ENCODE data around the gene PRDM16. TPM values are rescaled to one million over a fixed set of nuclear protein-coding genes. Genes with fewer than 3 reads are reported as not detected.

The PRDM16 gene
- total RNA-seq, 2 donors from 2014 or later = 0.79 to 6.1 TPM

DNA sequence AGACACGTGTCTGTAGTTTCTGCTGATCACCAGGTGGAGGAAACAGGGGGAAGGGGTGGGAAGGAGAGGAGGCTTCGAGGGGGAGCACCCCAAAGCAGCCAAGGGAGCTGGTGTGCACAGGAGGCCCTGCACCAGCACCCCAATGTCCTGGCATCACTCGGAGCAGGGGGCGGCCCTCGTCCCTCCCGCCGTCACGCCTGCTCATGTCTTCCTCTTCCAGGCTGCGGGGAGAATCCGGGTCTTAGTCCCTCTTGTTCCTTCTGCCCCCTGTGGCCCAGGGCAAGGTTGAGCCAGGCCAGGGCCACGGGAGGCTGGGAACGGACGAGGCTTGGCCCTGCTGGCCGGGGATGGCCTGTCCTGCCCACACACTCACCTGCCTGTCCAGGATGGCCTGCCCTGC, 364.1 kb downstream of the PRDM16 start:
- H3K27me3 ChIP-seq = no peaks in the 10 kb centered on the region
- intact Hi-C loops (cut with DNase I) = no loop called here

DNA sequence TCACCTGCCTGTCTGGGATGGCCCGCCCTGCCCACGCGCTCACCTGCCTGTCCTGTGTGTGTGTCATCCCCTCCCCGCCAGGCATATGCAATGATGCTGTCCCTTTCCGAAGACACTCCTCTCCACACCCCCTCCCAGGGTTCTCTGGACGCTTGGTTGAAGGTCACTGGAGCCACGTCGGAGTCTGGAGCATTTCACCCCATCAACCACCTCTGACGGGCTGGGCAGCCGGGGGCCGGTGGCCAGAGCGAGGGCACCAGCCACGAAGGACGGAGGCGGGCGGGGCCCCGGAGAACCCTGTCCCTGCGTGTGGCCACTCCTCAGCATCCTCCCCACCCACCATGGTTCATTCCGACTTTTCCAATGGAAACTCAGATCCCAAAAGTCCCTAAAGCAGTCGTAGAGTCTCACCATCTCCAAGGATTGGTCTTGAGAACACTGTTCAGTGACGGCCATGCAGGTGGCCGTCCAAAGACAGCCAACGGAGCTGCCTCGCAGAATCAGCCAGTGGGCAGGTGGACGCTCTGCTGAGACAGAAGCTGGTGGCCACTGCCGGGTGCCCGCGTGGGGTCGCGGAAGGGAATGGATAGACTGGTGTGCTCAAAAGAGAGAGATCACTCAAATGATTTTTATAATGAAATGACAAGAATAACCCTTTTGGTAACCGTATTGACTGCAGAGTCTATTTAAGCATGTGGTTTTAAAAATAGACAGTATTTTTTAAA, 364.8 kb downstream of the PRDM16 start:
- TF ChIP-seq, protein P1, sequence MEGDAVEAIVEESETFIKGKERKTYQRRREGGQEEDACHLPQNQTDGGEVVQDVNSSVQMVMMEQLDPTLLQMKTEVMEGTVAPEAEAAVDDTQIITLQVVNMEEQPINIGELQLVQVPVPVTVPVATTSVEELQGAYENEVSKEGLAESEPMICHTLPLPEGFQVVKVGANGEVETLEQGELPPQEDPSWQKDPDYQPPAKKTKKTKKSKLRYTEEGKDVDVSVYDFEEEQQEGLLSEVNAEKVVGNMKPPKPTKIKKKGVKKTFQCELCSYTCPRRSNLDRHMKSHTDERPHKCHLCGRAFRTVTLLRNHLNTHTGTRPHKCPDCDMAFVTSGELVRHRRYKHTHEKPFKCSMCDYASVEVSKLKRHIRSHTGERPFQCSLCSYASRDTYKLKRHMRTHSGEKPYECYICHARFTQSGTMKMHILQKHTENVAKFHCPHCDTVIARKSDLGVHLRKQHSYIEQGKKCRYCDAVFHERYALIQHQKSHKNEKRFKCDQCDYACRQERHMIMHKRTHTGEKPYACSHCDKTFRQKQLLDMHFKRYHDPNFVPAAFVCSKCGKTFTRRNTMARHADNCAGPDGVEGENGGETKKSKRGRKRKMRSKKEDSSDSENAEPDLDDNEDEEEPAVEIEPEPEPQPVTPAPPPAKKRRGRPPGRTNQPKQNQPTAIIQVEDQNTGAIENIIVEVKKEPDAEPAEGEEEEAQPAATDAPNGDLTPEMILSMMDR (IDR thresholded peaks at IDR 0.05) = no peak
- Histone ChIP-seq H3K27ac (no peak overlapping the region), H3K4me3 (no peak overlapping the region), H3K36me3 (no peaks in the 10 kb centered on the region), H3K4me1 (no peaks in the 10 kb centered on the region), H3K27me3 (no peaks in the 10 kb centered on the region), H3K9me3 (no peaks in the 10 kb centered on the region), H3K9ac (ENCODE audit: low read depth in 2 of 2, low read length in 2 of 2) (no peak overlapping the region)
- intact Hi-C loops (cut with DNase I) = no loop called here
- no peak for DNase-seq

More for the DNA sequence above, 364.1 kb downstream of the PRDM16 start:
- DNase-seq = no peak
- TF ChIP-seq, protein P1 (IDR thresholded peaks at IDR 0.05) = no peak
- Histone ChIP-seq H3K9me3 (no peaks in the 10 kb centered on the region), H3K4me3 (no peak overlapping the region), H3K9ac (ENCODE audit: low read depth in 2 of 2, low read length in 2 of 2) (no peak overlapping the region), H3K4me1 (no peaks in the 10 kb centered on the region), H3K36me3 (no peaks in the 10 kb centered on the region), H3K27ac (no peak overlapping the region)

DNA sequence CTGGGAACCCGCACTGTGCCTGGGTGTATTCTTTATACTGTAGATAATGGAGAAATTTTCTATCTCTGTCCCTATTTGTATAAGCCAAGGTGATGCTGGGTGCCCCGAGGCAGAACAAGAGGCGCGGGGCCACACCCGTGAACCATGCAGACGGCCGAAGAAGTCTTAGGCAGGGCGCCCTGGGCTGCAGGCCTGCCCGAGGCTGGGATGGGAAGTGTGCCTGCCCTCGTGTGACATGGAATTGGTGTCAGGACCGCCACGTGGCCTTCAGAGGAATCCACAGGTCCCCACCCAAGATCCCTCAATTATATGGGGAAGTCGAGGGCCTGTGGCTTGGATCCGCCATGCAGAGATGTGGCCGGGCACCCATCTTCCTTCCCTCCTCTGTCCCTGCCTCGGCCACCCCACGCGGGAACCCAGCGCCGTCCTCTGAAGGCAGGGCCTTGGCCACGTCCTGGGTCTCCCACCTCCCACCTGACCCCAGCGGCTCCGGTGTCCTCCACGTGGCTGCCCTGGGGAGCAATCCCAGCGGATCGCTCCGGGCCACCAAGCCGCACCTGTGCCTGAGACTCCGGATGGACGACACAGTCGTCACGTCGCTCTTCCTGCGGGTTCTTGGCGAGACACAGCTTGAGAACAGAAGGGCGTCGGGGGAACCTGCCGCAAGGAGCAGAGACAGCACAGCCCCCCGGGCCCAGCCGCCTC, 365.6 kb downstream of the PRDM16 start:
- DNase-seq = no peak

DNA sequence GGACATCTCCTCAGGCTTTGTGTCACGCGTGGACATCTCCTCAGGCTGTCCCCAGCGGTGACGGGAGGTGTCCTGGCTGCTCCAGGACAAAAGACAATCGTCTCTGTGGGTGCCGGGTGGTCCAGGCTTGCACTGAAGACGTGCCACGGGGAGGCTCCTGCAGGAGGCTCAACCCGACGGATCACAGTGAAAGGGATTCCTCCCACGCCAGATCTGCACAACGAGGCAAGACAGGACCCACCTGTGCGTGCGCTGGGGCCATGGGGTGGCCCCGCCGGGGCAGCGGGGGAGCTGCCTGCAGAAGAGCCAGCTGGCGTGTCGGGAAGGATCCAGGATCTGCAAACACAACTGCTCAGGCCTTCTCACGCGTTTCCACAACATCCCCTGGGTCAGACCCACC, 366.7 kb downstream of the PRDM16 start:
- intact Hi-C loops (cut with DNase I) = no loop called here
- H3K9me3 ChIP-seq = no peaks in the 10 kb centered on the region
- DNase-seq = no peak
- H3K27me3 ChIP-seq = no peaks in the 10 kb centered on the region
- no peaks in the 10 kb centered on the region for H3K36me3 ChIP-seq
- no peak overlapping the region for H3K27ac ChIP-seq
- no peak overlapping the region for H3K4me3 ChIP-seq
- TF ChIP-seq, protein P1 (IDR thresholded peaks at IDR 0.05) = no peak
- no peaks in the 10 kb centered on the region for H3K4me1 ChIP-seq
- H3K9ac ChIP-seq (ENCODE audit: low read depth in 2 of 2, low read length in 2 of 2) = no peak overlapping the region

More for the DNA sequence above, 365.6 kb downstream of the PRDM16 start:
- Histone ChIP-seq H3K4me3 (no peak overlapping the region), H3K27ac (no peak overlapping the region), H3K4me1 (no peaks in the 10 kb centered on the region), H3K27me3 (no peaks in the 10 kb centered on the region), H3K9me3 (no peaks in the 10 kb centered on the region), H3K9ac (ENCODE audit: low read depth in 2 of 2, low read length in 2 of 2) (no peak overlapping the region), H3K36me3 (no peaks in the 10 kb centered on the region)
- TF ChIP-seq, protein P1 (IDR thresholded peaks at IDR 0.05) = no peak
- intact Hi-C loops (cut with DNase I) = no loop called here

DNA sequence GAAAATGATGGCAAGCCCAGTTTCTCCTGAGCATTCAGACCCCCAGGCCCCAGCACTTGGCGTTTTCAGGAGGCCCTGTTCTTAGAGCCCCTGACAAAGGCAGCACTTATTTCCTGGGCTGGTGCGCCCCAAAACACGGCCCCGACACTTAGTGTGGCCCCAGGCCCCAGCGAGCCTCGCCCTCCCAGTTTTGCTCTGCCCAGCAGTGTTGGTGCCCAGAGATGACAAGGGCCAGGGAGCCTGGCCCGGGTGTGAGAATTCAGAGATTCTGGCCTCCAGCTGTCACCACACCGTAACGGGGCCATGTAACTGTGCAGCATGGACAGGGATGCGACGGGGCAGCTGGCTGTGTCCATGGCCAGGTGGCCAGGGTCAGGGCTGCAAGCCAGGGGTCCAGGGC, 367.4 kb downstream of the PRDM16 start:
- H3K9ac ChIP-seq (ENCODE audit: low read depth in 2 of 2, low read length in 2 of 2) = no peak overlapping the region
- H3K4me3 ChIP-seq = no peak overlapping the region
- no peaks in the 10 kb centered on the region for H3K27me3 ChIP-seq
- H3K36me3 ChIP-seq = no peaks in the 10 kb centered on the region
- no peaks in the 10 kb centered on the region for H3K4me1 ChIP-seq
- no peak for DNase-seq
- no peaks in the 10 kb centered on the region for H3K9me3 ChIP-seq
- intact Hi-C loops (cut with DNase I) = no loop called here
- TF ChIP-seq, protein P1 (IDR thresholded peaks at IDR 0.05) = no peak
- no peak overlapping the region for H3K27ac ChIP-seq

Data from colonic mucosa (tissue), 4 donors.